ENCODE measurements around the gene RNF207.
A peak's percentile ranks its signal among the peaks of the same experiment; 100 is the strongest.

The RNF207 gene

DNA sequence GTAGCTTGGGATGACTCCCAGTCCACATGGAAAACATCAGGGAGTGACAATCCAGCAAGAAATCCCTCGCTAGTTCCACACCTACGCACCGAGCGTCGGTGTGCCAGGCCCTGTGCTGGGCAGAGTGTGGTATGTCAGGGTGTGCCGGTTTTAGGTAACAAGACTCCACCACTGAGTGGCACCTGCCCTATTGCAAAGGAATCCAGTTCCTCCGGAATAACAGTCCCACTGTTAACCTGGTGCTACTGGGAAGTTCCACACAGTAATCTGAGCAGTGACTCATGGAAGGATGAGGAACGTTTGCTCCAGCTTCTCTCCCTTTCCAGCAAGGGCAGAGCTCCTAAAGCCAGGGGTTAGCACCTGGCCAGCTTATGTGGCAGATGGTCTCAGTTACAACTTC lies 14.3 kb downstream of the RNF207 start:
- TF ChIP-seq, protein P1, sequence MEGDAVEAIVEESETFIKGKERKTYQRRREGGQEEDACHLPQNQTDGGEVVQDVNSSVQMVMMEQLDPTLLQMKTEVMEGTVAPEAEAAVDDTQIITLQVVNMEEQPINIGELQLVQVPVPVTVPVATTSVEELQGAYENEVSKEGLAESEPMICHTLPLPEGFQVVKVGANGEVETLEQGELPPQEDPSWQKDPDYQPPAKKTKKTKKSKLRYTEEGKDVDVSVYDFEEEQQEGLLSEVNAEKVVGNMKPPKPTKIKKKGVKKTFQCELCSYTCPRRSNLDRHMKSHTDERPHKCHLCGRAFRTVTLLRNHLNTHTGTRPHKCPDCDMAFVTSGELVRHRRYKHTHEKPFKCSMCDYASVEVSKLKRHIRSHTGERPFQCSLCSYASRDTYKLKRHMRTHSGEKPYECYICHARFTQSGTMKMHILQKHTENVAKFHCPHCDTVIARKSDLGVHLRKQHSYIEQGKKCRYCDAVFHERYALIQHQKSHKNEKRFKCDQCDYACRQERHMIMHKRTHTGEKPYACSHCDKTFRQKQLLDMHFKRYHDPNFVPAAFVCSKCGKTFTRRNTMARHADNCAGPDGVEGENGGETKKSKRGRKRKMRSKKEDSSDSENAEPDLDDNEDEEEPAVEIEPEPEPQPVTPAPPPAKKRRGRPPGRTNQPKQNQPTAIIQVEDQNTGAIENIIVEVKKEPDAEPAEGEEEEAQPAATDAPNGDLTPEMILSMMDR (conservative IDR thresholded peaks at IDR 0.05; ENCODE audit: control insufficient read depth, insufficient read depth, low read depth, low read length) = no peak
- peak; percentile 20 for DNase-seq (ENCODE audit: low read depth)
- H3K4me3 ChIP-seq (ENCODE audit: control insufficient read depth, low read depth, low read length) = no peak overlapping the region

DNA sequence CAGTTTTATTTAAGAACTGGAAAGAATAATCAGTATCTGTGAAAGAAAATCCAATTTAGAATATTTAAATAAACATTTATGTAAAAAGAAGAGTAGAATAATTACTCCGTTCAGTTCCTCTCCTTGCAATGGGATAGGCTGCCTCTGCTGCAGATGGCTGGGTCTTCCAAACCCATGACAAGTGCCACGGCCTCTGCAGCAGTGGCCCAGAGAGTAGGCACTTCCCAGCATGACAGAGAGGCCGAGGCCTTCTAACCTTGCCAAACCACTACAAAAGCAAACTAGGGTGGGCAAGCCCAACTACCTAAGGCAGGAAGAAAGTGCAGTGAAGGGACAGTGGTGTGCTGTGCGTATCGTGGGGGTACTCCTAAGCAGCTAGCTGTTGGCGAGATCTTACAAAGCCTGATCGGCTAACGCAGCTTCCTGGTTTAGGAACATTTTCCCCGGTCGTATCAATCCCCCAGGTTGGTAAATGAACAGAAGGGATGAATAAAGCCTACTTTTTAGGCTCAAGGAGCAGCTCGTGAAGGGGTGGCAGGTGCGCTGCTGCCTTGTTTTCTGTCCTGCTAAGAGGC lies 15.4 kb downstream of the RNF207 start:
- no peak overlapping the region for H3K4me3 ChIP-seq (ENCODE audit: control insufficient read depth, low read depth, low read length)
- TF ChIP-seq, protein P1 (conservative IDR thresholded peaks at IDR 0.05; ENCODE audit: control insufficient read depth, insufficient read depth, low read depth, low read length) = no peak
- DNase-seq (ENCODE audit: low read depth) = no peak

DNA sequence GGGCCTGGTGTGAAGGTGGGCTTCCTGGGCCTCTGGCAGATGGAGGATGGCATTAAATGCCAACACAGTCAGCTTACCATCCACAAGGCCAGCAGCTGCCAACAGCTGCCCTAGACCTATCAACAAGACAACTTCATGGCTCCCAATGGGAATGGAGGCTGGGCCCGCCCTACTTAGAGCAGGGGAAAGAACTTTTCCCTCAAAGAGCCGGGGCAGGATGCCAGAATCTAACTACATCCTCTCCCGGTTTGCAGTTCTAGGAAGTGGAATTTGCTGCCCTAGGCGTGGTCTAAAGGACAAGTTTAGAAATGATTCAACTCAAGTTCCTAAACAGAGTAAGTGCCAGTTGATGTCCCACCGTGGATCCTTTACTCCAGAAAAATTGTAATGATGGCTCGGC lies 16.7 kb downstream of the RNF207 start:
- DNase-seq (ENCODE audit: low read depth) = peak; percentile 49
- H3K4me3 ChIP-seq (ENCODE audit: control insufficient read depth, low read depth, low read length) = no peak overlapping the region
- TF ChIP-seq, protein P1 (conservative IDR thresholded peaks at IDR 0.05; ENCODE audit: control insufficient read depth, insufficient read depth, low read depth, low read length) = no peak

DNA sequence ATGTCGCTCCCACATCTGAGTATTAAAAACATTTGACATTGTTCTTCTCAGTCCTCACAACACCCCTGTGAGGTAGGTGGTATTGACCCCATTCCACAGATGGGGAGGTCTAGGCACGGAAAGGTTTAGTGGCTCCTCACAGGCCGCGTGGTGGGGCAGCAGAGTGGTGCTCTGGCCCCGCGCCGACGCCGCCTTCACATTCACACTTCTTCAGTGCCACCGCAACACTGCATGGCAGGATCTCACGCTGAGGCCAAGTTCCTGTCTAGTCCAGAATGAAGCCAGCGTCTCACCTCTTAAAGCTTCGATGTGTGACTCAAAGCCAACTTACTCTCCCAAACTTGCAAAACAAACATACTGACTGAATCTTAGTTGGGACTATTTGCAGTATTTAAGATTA lies 17.7 kb downstream of the RNF207 start:
- DNase-seq (ENCODE audit: low read depth) = no peak
- TF ChIP-seq, protein P1 (conservative IDR thresholded peaks at IDR 0.05; ENCODE audit: control insufficient read depth, insufficient read depth, low read depth, low read length) = no peak

DNA sequence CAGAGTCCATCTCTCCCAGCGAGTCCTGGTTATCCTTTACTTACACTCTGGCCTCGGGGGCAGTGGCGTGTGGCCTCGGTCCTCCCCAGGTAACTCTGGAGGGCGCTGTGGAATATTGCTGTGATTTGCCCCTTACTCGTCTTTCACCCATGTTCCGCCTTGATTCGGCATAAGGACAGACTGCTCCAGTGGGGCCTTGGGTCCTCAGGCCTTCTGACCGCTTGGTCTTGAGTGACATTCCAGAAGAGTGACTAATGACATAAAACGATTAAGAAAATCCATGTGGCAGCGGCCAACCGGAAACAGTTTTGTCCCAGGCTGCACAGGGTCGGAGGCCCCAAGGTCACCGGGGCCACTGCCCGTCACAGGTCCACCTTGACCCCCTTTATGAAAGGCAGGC lies 18.8 kb downstream of the RNF207 start:
- TF ChIP-seq, protein P1 (conservative IDR thresholded peaks at IDR 0.05; ENCODE audit: control insufficient read depth, insufficient read depth, low read depth, low read length) = no peak
- H3K4me3 ChIP-seq (ENCODE audit: control insufficient read depth, low read depth, low read length) = no peak overlapping the region
- DNase-seq (ENCODE audit: low read depth) = no peak

More for the DNA sequence above, 17.7 kb downstream of the RNF207 start:
- no peak overlapping the region for H3K4me3 ChIP-seq (ENCODE audit: control insufficient read depth, low read depth, low read length)

DNA sequence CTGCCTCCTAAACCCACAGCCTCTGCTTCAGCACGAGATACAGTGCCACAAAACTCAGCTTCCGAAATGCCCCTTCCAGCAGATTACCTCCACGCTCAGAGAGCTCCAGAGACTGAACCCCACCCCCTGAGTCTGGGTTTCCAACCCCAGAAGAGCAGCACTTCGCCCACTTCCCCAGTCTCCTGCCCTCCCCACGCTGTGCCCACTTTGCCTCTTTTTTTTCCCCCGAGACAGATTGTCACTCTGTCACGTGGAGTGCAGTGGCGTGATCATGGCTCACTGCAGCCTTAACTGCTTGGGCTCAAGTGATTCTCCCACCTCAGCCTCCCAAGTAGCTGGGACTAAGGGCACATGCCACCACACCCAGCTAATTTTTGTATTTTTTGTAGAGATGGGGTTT lies 19.7 kb downstream of the RNF207 start:
- TF ChIP-seq, protein P1 (conservative IDR thresholded peaks at IDR 0.05; ENCODE audit: control insufficient read depth, insufficient read depth, low read depth, low read length) = no peak
- no peak for DNase-seq (ENCODE audit: low read depth)
- no peak overlapping the region for H3K4me3 ChIP-seq (ENCODE audit: control insufficient read depth, low read depth, low read length)

DNA sequence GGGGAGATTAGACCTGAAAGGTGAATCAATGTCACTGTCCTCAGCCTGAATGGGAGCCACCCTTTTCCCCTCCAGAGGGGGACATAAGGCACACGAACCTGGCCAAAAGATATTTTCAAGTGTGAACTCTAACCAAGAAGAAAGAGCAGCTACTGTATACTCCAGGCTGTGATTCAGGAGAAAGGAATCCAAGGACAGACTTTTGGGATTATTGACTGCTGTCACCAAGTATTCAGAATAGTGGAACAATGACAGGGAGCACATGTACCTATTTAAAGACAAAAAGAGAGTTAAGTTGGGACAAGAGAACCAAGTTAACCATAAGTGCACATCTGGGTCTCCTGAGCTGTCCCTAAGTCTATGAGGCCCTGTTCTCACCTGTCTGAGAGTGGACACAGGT lies 27.5 kb downstream of the RNF207 start:
- TF ChIP-seq, protein P1 (conservative IDR thresholded peaks at IDR 0.05; ENCODE audit: control insufficient read depth, insufficient read depth, low read depth, low read length) = no peak
- no peak overlapping the region for H3K4me3 ChIP-seq (ENCODE audit: control insufficient read depth, low read depth, low read length)
- no peak for DNase-seq (ENCODE audit: low read depth)

Measured in fibroblast of mammary gland (primary cell).